Measurements from ENCODE around the gene RAP2A. TPM values are rescaled to one million over a fixed set of nuclear protein-coding genes. Genes with fewer than 3 reads are reported as not detected.

RAP2A gene
- total RNA-seq, 6 experiments from 2014 or later = 14.7 to 21.6 (median 18.5) TPM

- no peaks in the 10 kb centered on the region for H3K9me3 Mint-ChIP-seq
- H3K27me3 Mint-ChIP-seq (ENCODE audit: insufficient read depth) = no peaks in the 10 kb centered on the region; the same call in 1 of the 2 replicates
- DNase-seq = no peak
- H3K4me3 Mint-ChIP-seq = no peak overlapping the region
- H3K27ac Mint-ChIP-seq = no peak overlapping the region
- H3K4me1 Mint-ChIP-seq (ENCODE audit: low read depth) = no peaks in the 10 kb centered on the region
- no peaks in the 10 kb centered on the region for H3K36me3 Mint-ChIP-seq (ENCODE audit: low read depth)
- TF ChIP-seq CTCF (IDR thresholded peaks at IDR 0.05) = no peak
Measured at GRCh38 chr13:97475011-97475410, 41.0 kb downstream of the RAP2A start.

GRCh38 chr13:97477844-97478243, 43.9 kb downstream of the RAP2A start:
- Mint-ChIP-seq H3K36me3 (ENCODE audit: low read depth) (no peaks in the 10 kb centered on the region), H3K9me3 (no peaks in the 10 kb centered on the region), H3K4me1 (ENCODE audit: low read depth) (no peaks in the 10 kb centered on the region), H3K27ac (no peak overlapping the region), H3K27me3 (ENCODE audit: insufficient read depth) (no peaks in the 10 kb centered on the region; the same call in 1 of the 2 replicates), H3K4me3 (no peak overlapping the region)
- DNase-seq = no peak
- TF ChIP-seq CTCF (IDR thresholded peaks at IDR 0.05) = no peak

- H3K9me3 Mint-ChIP-seq = no peaks in the 10 kb centered on the region
Measured at GRCh38 chr13:97478247-97478646, 44.3 kb downstream of the RAP2A start.

GRCh38 chr13:97483465-97483864, 49.5 kb downstream of the RAP2A start:
- no peak overlapping the region for H3K27ac Mint-ChIP-seq
- H3K36me3 Mint-ChIP-seq (ENCODE audit: low read depth) = no peaks in the 10 kb centered on the region
- TF ChIP-seq CTCF (IDR thresholded peaks at IDR 0.05) = no peak
- no peak for DNase-seq
- H3K4me3 Mint-ChIP-seq = no peak overlapping the region
- no peaks in the 10 kb centered on the region for H3K4me1 Mint-ChIP-seq (ENCODE audit: low read depth)
- no peaks in the 10 kb centered on the region for H3K9me3 Mint-ChIP-seq
- H3K27me3 Mint-ChIP-seq (ENCODE audit: insufficient read depth) = no peaks in the 10 kb centered on the region

More at GRCh38 chr13:97478247-97478646, 44.3 kb downstream of the RAP2A start:
- H3K4me3 Mint-ChIP-seq = no peak overlapping the region
- H3K4me1 Mint-ChIP-seq (ENCODE audit: low read depth) = no peaks in the 10 kb centered on the region
- DNase-seq = no peak
- no peaks in the 10 kb centered on the region; the same call in 1 of the 2 replicates for H3K27me3 Mint-ChIP-seq (ENCODE audit: insufficient read depth)
- no peak overlapping the region for H3K27ac Mint-ChIP-seq
- TF ChIP-seq CTCF (IDR thresholded peaks at IDR 0.05) = no peak
- no peaks in the 10 kb centered on the region for H3K36me3 Mint-ChIP-seq (ENCODE audit: low read depth)

GRCh38 chr13:97484301-97484700, 50.3 kb downstream of the RAP2A start:
- no peak for TF ChIP-seq CTCF (IDR thresholded peaks at IDR 0.05)
- DNase-seq = no peak
- H3K9me3 Mint-ChIP-seq = no peaks in the 10 kb centered on the region
- no peaks in the 10 kb centered on the region for H3K27me3 Mint-ChIP-seq (ENCODE audit: insufficient read depth)
- no peaks in the 10 kb centered on the region for H3K4me1 Mint-ChIP-seq (ENCODE audit: low read depth)
- H3K36me3 Mint-ChIP-seq (ENCODE audit: low read depth) = no peaks in the 10 kb centered on the region
- H3K4me3 Mint-ChIP-seq = no peak overlapping the region
- H3K27ac Mint-ChIP-seq = no peak overlapping the region

GRCh38 chr13:97485320-97485719, 51.4 kb downstream of the RAP2A start:
- no peak for DNase-seq
- H3K4me1 Mint-ChIP-seq (ENCODE audit: low read depth) = no peaks in the 10 kb centered on the region
- H3K9me3 Mint-ChIP-seq = no peaks in the 10 kb centered on the region
- no peak overlapping the region for H3K4me3 Mint-ChIP-seq
- no peak overlapping the region for H3K27ac Mint-ChIP-seq
- no peaks in the 10 kb centered on the region for H3K36me3 Mint-ChIP-seq (ENCODE audit: low read depth)
- no peak for TF ChIP-seq CTCF (IDR thresholded peaks at IDR 0.05)
- no peaks in the 10 kb centered on the region for H3K27me3 Mint-ChIP-seq (ENCODE audit: insufficient read depth)

All from HFFc6 (cell line).